GM12801 (cell line): Measurements from ENCODE around the gene GALNTL6.

Experiments used
- TF ChIP-seq, protein P1 (sequence below): IDR thresholded peaks from one replicate; pipeline ENCODE4 v1.5.1; 2011; ENCODE audit warnings: control low read depth; ENCODE audit not compliant: insufficient read length; ENCODE audit errors: extremely low read depth

GALNTL6 gene

DNA sequence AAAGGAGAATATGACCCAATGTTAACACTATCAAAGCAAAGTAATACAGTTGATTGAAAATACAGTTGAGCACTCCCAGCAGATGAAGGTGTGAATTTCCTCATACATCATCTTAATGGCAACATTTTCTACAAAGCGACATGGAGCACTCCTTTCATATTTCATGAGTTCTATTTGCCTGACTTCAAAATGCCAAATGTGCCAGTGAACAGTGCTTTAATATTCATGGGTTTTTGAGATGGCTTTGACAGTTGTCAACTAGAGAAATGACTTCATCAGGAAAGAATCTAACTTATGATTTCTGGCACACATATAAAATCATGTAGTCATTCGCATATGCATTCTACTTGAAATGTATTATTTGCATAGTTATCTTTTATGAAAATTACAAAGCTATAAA is 222.4 kb downstream of the GALNTL6 start:
- TF ChIP-seq, protein P1, sequence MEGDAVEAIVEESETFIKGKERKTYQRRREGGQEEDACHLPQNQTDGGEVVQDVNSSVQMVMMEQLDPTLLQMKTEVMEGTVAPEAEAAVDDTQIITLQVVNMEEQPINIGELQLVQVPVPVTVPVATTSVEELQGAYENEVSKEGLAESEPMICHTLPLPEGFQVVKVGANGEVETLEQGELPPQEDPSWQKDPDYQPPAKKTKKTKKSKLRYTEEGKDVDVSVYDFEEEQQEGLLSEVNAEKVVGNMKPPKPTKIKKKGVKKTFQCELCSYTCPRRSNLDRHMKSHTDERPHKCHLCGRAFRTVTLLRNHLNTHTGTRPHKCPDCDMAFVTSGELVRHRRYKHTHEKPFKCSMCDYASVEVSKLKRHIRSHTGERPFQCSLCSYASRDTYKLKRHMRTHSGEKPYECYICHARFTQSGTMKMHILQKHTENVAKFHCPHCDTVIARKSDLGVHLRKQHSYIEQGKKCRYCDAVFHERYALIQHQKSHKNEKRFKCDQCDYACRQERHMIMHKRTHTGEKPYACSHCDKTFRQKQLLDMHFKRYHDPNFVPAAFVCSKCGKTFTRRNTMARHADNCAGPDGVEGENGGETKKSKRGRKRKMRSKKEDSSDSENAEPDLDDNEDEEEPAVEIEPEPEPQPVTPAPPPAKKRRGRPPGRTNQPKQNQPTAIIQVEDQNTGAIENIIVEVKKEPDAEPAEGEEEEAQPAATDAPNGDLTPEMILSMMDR, result no peak

DNA sequence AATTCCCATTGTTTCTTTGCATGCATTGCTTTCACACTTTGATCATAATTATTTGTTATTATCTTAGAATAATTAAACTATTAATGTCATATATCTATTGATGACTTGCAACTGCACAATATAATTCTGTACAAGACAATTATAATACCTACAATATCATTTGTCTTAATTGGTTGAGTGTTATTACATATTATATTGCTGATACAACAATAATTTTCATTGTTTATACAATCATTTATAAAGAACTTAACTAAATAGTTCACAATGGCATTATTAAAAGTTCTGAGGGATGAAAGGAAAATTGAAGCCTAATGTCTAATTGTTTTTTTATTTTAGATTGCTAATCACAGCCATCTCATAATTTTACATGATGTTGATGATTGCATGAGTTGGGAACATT is 227.6 kb downstream of the GALNTL6 start:
- TF ChIP-seq, protein P1, result no peak

DNA sequence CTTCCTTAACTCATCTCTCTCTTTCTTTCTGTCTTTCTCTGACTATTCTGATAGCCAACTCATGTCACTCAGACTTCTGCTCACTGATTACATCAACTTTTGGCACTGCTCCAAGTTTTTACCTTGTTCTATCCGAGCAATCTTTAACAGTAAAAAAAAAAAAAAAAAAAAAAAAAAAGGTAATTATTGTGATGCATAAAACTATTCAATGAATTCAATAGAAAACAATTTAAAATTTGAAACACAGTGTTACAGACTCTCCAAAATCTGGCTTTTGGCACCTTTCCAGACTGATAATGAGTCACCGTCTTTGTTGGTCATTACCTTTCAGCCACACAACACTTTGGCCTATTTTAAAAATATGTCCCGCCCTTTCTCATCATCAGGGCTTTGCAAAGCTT is 229.5 kb downstream of the GALNTL6 start:
- TF ChIP-seq, protein P1, result no peak

DNA sequence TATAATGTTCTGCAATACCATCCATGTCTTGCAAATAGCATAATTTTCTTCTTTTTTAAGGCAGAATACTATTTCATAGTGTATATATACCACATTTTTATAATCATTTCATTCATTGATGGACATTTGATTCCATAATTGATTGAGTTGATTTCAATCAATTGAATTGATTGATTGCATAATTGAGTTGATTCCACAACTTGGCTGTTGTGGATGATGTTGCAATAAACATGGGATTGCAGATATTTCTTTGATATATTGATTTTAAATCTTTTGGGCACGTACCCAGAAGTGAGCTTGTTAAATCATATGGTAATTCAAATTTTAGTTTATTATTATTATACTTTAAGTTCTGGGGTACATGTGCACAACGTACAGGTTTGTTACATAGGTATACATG is 232.8 kb downstream of the GALNTL6 start:
- TF ChIP-seq, protein P1, result no peak

DNA sequence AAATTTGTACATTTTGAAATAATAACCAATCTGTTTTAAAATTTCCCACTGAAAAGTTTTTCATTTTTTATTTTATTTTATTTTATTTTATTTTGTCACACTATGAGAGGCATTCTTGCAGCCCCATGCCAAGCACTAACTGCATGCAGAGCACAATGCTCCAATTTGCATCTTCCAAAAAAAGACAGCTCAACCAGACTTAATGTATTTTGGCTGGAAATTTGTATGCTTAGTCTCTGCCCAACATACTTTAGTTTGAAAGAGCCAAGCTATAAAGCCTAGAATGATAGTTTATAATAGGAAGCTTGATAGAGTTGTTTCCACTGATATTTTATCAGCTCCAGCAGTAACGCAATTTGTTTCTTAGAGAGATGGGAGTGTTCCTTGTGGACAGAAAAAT is 235.5 kb downstream of the GALNTL6 start:
- TF ChIP-seq, protein P1, result no peak

DNA sequence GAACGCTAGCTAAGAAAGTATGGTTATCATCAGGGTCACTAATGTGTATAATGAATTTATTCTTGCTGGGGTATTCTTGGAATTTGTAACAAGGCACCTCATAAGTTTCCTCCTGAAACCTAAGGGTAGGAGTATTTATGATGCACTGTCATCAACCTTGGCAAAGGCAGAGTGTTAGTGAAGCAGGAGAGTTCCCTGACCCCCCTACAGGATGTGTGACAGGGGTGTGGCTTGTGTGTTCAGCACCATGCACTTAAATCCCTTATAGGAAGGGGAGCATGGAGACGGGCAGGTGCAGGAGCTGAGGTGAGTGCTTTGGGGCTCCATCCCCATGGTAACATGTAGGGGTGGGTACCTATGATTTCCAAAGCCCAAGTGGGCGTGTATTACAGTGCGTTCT is 237.7 kb downstream of the GALNTL6 start:
- TF ChIP-seq, protein P1, result no peak

DNA sequence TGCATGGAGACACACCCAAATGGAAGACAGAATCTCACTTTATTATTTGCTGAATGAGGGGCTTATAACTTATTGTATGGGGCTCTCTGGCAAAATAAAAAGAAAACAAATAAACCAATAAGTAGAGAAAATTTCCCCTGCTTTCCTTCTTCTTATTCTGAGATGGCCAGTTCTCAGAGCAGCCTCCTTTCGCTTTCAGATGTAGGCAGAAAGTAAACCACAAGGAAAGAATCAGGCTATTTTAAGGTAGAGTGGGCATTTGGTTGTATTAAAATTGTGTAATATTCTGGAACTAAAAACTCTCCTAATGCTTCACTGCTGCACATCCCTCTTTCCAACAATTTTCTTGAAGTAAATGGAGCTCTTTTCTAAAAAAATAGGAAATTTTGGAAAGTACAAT is 241.8 kb downstream of the GALNTL6 start:
- TF ChIP-seq, protein P1, result no peak

DNA sequence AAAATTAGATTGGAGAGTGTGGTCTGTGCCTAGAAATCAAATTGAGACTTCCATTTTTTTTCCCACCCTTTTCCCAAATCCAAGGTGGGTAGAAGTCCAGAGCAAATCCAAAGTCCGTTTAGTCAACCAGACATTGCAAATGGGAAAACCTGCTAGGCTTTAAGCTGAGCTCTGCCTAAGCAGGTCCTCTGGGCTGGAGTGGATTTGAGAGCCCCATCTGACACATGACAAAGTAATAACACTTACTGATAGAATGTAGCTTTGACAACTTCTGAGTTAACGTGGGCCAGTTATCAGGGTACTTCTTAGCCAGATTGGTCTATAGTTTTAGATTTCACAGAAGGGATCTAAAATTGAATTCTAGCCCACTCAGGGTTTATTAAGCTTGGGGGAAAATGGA is 242.3 kb downstream of the GALNTL6 start:
- TF ChIP-seq, protein P1, result no peak
